HG02642 (cell line): ENCODE results near the gene IQGAP2.

Source experiments
- ATAC-seq: cut with Tn5 transposase; IDR thresholded peaks from one replicate; pipeline ENCODE4 v1.9.1; 2021; ENCODE audit warnings: mild to moderate bottlenecking; ENCODE audit not compliant: unreplicated experiment, poor library complexity

The IQGAP2 gene

GRCh38 chr5:76472335-76473008 is 69.4 kb downstream of the IQGAP2 start:
- no peak for ATAC-seq

GRCh38 chr5:76473009-76473336 is 69.9 kb downstream of the IQGAP2 start:
- no peak for ATAC-seq

DNA sequence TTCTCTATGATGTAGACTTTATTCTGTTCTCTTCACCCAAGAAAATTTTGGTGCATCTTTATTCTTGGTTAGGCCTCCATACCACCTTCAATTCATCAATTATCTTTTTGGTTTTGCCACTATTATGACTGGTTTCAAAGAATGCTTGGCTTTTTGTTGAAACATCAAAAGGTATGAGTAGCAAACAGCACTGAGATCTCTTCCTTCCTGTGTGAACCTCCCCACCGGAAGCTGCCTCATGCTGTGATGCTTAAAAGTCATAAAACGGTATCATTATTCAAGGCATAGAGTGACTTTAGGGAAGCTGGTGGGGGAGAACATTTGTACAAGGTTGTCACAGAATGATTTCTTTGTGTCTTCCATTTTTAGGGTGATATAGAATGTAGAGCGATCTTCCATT is 70.6 kb downstream of the IQGAP2 start:
- no peak for ATAC-seq

GRCh38 chr5:76474377-76474776 is 71.3 kb downstream of the IQGAP2 start:
- ATAC-seq, result no peak

- no peak for ATAC-seq
Observed at GRCh38 chr5:76475385-76475784, 72.3 kb downstream of the IQGAP2 start.

- ATAC-seq, result no peak
Observed at GRCh38 chr5:76475936-76476335, 72.9 kb downstream of the IQGAP2 start.

GRCh38 chr5:76476474-76477038 is 73.5 kb downstream of the IQGAP2 start:
- no peak for ATAC-seq

DNA sequence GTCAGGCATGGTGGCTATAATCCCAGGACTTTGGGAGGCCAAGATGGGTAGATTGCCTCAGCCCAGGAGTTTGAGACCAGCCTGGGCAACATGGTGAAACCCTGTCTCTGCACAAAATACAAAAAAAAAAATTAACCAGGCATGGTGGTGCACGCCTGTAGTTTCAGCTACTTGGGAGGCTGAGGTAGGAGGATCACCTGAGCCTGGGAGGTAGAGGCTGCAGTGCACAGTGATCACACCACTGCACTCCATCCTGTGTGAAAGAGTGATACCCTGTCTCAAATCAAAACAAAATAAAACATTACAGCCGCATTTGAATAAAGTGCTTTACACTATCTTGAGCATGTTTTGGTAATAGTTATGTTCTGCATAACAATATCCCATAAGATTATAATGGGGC is 74.0 kb downstream of the IQGAP2 start:
- no peak for ATAC-seq

DNA sequence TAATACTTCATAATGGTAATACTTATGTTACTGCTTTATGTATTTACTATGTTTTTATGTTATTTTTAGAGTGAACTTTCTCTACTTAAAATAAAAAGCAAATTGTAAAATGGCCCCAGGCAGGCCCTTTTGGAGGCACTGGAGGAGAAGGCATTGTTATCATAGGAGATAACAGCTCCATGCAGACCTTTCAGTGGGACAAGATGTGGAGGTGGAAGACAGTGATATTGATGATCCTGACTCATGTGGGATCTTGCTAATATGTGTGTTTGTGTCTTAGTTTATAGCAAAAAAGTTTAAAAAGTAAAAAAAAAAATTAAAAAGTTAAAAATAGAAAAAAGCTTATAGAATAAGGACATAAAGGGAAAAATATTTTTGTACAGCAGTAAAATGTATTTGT is 74.5 kb downstream of the IQGAP2 start:
- no peak for ATAC-seq

DNA sequence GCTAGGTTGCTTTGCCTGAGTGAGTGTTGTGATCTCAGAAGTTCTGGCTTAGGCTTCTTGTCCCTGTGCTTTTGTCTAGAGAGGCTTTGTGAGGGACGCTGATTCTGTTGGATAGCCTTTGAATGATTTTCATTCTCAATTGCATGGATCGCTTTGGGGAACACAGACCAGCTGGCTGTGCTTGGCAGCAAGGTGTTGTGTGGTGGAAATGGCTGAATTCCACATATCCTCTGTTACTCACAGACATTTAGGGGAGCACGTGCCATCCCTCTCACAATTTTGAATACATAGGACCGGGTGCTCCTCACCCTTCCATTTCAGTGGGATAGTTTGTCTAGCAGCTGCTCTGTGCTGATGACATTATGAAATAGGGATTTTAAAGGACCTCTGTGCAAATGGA is 76.2 kb downstream of the IQGAP2 start:
- ATAC-seq, result no peak

DNA sequence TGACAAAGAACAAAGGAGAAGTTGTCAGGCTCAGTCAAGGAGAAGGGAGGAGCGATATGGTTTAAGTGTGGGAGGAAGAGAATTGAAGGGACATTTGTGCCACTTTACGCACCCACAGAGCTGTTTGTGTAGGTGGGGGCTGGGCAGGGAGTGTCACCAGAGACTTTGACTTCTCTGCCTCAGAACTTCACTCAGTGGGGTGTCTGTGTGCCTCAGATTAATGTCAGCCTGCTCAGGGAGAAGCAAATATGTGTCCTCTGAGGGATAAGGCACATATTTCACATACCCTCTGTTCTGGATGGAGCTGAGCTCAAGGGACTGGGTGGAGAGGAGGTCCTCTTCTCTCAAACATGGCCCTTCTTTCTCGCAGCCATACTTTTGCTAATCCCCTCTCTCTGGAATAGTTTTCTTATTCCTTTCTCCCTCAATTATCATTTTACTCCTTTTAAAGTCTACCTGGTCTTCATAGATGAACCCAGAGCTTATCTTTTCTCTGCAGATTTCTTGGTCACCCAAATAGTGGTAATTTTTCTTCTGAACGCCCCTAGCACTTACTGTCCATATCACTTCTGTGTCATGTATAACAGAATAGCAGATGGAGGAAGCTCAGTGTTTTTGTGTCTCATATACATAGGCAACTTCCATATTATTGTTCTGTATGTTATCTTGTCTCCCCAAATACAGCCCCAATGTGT is 77.0 kb downstream of the IQGAP2 start:
- ATAC-seq, result no peak

- no peak for ATAC-seq
Observed at GRCh38 chr5:76482984-76483383, 79.9 kb downstream of the IQGAP2 start.

DNA sequence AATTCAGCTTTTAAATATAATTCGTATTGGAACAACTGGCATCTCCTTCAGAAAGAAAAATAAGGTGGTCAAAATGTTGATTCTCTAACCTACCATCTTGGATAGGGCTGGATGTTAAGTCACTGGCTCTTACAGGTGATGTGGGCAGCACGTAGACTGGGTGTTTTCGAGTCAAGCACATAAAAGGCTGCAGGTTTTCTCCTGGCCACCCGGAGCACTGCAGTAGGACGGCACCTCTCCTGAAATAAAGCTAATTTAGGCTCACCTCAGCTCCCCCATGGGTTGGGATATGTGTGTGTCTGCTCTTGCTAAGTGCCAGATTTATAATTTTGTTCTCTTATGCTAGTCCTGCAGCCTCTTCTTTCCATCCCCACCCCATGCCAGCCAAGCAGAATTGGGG is 80.3 kb downstream of the IQGAP2 start:
- no peak for ATAC-seq

DNA sequence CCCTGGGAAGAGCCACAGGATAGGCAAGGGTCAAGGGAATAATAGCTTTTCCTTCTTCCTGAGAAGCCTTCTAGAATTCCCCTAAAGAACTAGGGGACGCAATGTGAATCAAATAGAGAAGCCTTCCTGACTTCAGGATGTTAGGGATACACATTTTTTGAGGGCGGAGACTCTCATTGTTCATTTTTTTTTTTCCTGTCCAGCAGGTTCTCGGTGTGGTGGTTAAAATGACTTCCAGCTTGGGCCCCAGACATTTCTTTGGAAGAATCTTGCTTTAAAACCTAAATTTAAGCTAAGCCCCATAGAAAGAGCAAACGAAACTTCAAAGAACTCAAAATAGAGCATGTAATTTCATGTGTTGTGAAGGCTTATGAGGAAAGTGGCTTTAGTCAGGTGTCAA is 80.8 kb downstream of the IQGAP2 start:
- ATAC-seq, result no peak

GRCh38 chr5:76485511-76485910 is 82.4 kb downstream of the IQGAP2 start:
- no peak for ATAC-seq

DNA sequence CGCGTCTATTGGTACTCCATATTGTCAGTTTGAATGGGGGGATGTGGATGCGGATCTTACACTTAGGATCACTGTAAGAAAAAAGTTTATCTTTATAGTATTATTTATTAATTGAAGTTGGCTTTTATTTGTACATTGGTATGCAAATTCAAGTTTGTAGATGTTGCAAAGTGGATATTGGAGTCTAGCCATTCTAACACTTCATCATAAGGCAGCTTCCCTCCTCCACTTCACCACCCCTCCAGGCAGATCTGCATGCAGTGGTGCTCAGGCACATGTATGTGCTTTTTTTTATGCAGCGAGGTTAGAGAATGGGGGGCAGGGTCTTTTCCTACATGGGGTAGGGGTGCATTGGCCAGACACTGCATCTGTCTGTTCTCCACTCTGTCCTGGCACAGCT is 84.3 kb downstream of the IQGAP2 start:
- ATAC-seq, result no peak

- no peak for ATAC-seq
Observed at GRCh38 chr5:76487821-76488220, 84.7 kb downstream of the IQGAP2 start.

- ATAC-seq, result no peak
Observed at GRCh38 chr5:76488969-76489368, 85.9 kb downstream of the IQGAP2 start.

DNA sequence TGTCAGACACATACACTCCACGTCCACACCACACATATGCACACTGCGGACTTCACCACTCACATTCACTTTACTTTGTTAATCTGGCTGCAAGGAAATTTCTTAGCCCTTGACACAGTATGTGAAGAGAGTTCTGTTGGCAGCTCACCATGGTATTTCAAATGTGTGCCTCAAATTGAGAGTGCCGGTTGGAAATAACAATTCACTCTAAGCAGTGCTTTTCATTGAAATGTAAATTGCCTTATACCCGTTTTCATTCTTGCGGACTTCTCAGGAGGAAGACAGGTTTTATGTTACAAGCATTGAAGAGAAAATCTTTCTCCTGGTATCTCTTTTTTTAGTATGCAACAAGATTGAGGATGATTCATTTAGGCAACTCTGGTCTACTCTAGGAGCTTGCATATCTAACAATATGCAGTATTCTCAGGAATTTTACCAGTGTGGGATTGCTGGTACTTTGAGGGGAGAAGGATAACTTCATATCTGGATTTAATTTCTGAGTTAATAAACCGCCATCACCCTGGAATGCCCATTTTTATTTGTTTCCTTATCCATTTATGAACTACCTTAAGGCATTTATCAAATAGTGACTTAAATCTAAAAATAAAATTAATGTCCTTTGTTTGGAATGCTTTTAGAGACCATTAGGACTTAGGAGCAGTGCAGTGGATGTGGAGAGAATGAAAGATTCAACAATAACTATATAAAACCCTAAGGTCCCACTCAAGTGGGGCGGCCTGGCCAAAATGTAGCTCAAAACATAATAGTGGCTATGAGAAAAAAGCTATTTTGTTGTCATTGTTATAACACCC is 87.0 kb downstream of the IQGAP2 start:
- ATAC-seq, result no peak

DNA sequence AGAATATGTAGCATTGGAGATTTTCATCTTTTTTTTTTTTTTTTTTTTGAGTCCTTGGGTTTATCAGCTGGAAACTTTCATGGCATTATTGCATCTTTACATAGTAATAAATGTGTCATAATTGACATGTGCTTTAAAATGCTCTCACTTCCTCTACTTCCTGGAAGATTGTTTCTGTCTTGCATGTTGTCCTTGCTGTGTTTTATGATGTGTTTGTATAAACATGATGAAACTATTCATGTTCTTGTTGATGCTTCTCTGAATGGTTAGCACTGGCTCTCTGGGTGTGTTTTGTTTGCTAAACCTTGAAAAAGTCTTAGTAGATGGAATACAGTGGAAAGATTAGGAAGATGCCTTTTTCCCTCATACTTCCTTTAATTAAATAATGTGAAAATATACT is 87.9 kb downstream of the IQGAP2 start:
- ATAC-seq, result no peak

GRCh38 chr5:76492819-76493189 is 89.7 kb downstream of the IQGAP2 start:
- no peak for ATAC-seq
